ENCODE results near the gene GTF3C1.

GTF3C1 gene

DNA sequence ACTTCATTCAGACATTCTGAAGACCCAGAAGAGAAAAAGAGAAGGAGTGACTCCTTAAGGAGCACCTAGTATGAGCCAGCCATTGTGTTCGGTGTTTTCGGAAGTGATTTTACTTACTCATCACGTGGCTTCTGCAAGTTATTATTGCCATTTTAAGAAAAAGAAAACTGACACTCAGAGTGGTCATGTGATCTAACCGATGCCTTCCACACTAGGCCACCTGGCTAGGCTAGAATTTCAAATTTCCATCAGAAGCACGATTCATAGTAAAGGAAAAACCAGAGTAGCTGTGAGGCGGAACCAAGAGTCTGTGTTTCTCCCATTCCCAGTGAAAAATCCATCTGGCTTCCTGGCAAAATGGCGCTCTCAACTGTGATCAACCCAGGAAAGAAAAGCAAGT is 32.0 kb downstream of the GTF3C1 start:
- DNase-seq = no peak

- no peak for DNase-seq
Measured at GRCh38 chr16:27516365-27516764, 33.3 kb downstream of the GTF3C1 start.

DNA sequence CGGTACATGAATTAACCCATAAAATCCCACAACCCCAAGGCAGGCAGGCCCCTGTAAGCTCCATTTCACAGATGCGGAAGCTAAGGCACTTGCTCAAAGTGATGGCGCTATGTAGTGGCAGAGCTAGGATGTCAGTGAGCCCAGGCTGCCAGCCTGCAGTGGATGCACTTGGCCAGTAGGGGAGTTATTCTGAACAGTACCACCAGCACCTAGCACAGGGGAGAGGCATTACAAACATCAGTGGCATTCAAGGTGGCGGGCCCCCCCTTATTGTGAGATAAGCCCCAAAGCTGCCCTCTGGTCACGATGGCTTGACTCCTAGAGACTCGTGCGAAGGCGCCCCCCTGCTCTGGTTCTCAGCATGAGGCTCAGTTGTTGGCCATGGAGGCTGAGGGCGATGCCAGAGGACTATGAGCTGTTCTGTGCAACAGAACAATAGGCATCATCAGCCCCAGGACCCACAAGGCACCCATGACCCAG is 33.8 kb downstream of the GTF3C1 start:
- DNase-seq = peak; percentile 31

GRCh38 chr16:27514806-27515205 is 34.9 kb downstream of the GTF3C1 start:
- DNase-seq = no peak

- peak; percentile 27 for DNase-seq
Measured at GRCh38 chr16:27511657-27512448, 37.9 kb downstream of the GTF3C1 start.

DNA sequence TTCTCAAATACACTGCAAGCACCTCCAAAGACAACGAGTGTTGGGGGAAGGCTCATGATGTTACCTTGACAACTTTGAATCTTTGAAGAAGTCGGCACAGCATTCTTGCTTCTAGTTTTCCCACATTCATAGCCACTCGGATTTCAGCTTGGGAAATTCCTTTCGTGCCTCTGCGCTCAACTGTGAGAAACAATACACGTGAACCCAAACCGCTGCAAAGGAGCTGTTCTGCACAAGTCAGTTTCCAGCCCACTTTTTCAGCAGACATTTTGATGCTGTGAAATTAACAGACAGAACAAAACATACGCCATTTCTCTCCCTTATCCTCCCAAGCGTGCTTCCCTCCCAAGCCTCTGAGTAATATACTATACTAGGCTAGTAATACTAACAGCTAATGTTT is 41.2 kb downstream of the GTF3C1 start:
- no peak for DNase-seq

DNA sequence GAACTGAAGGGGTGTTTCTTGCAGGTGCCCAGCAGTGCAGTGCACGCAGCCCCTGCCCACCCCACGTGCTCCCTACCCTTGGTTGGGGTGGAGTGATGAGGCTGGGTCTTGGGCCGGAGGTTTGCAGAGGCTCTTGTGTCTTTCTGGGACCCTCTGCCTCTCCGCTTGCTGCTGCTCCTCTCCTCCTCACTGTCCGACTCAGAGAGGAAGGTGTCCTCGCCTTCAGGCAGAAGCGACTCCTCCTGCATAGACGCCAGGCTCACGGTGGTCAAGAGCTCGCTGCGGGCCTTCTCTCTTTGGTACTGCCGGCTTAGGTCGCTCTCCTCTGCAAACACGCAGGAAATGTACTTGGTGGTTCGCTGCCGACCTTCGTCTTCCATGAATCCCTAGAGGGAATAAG is 42.9 kb downstream of the GTF3C1 start:
- DNase-seq = no peak

DNA sequence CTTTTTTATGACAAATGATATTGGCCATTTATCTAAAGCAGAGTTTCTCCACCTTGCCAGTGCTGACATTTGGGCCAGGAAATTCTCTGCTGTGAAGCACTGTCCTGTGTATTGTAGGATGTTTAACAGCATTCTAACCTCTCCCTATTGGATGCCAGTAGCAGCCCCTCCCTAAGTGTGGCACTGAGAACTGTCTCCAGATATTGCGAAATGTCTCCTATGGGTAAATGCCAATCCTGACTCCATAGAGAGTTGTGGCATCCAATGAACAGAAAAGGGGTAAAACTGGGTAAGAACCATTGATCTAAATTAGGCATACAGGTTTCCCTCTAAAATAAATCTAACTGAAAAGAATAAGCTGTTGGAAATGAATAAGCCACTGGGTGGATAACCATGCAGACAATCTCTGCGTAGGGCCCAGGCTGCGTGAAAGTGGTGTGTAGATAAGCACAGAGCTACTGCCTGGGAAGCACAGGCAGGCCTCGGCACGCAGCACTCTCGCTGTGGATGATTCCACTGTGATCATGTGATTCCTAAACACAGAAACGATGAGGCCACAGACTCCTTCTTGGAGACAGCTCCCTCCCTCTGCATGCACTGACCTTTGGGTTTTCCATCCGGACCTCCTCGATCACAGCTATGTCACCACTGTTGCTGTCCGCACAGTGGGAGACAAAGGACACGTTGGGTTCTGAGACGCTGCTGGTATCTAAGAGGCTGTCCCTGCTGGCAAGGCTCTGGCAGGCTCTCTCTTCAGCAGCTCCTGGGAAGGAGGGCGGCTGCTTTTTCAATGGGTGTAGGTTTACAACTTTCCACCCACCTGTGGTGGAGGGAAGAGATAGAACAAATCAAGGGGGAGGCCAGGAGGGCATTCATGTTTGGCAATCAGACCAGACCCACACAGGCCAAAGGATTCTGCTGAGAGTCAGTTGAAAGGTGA is 44.1 kb downstream of the GTF3C1 start:
- DNase-seq = no peak

DNA sequence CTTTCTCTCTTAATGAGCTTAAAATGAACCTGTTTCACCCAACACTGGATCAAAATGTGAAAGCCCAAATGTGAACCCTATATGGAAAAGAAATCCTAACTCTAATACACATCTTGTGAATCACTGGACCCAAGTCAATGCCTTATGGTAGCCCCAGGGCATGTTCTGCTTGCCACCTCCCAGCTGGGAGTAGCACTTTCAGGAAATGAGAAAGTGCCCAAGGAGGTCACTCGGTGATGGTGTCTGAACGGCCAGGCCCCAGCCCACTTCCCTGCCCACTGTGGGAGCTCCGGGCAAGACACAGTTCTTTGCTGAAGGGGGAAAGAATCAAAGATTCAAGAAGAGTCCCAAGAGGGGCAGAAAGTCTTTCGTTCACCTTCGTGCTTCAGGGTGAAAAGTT is 46.1 kb downstream of the GTF3C1 start:
- no peak for DNase-seq

- no peak for DNase-seq
Measured at GRCh38 chr16:27500801-27501200, 48.9 kb downstream of the GTF3C1 start.

DNA sequence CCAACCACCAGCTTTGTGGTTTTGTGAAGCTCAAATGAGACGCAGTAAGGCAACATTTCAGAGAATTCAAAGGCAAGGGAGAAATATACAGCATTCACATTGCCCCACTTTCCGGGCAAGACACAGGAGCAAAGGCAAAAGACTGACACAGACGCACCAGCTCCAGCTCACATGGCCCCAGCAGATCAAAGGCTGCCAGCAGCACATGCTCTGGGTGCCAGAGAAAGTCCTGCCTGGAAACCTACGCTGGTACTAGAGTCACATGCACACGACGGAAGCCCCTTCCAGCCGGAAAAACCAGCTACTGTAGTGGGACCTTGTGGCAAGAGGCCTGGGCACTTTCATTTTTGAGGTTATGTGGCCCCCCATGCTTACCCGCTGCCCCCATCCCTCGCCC is 50.1 kb downstream of the GTF3C1 start:
- no peak for DNase-seq

DNA sequence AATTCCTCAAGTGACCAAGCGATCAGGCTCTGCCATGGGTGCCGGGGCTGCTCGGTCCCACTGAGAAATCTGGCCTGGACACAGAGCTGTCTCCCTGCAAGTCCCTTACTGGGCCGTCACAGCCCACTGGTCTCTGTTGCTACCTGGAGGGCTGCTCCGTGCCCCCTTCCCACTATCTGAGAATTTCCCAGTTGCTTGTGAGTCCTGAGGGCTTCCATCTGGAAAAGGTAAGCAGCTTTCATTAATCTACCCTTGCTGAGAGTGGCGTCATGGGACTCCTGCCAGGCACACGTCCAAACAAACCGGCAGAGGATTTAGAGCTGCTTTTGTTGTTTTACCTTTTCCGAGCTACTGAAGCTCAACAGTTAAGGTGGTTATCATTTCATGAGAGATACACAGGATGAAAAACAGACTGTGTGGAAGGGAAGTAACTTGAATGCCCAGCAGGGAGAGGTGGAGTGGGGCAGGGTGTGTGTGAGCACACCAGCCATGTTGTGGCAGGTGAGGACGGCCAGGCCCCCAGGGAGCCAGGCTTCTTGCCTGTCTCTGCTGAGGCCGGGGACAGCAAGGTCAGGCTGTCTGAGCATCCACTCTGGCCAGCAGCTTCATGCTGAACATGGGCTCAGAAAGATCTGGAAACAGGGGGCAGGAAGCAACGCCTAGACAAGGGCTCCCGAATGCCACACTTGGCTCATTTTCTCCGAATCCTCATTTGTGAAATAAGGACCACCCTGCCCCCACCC is 50.6 kb downstream of the GTF3C1 start:
- DNase-seq = no peak

DNA sequence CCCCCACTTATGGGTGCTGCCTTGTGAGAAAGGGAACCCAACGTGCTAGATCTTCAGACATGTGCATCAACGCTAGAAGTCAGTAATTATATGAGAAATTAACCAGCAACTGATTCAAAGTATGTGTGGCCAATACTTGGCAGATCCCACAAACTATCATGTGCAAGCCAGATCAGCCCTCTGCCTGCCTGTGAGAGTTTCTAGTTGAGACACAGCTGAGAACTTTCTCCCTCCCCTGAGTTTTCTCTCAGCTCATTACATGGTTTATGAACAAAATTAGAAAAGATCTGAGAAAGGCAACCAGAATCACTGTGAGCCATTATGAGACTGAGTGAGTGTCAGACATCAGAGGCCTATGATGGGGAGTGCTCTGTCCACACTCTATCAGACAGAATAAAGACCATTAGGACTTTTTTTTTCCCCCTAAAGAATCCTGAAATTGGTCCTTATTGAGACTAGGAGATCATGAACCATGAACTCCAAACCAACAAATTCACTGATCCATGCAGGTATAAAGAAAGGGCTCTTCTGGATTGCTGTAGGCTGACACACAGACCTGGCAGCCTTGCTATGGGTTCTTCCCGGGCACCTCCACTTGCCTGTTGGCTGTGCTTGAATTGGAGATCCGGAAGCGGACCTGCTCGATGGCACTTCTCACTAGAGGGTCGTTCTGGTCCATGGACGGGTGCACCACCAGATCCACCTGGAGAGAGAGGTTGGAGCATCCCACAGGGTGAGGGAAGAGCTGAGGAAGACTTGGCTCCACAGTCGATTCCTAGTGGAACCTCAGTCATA is 51.5 kb downstream of the GTF3C1 start:
- no peak for DNase-seq

- DNase-seq = no peak
Measured at GRCh38 chr16:27495191-27495590, 54.5 kb downstream of the GTF3C1 start.

- no peak for DNase-seq
Measured at GRCh38 chr16:27492588-27492979, 57.1 kb downstream of the GTF3C1 start.

GRCh38 chr16:27491894-27492587 is 57.7 kb downstream of the GTF3C1 start:
- no peak for DNase-seq

DNA sequence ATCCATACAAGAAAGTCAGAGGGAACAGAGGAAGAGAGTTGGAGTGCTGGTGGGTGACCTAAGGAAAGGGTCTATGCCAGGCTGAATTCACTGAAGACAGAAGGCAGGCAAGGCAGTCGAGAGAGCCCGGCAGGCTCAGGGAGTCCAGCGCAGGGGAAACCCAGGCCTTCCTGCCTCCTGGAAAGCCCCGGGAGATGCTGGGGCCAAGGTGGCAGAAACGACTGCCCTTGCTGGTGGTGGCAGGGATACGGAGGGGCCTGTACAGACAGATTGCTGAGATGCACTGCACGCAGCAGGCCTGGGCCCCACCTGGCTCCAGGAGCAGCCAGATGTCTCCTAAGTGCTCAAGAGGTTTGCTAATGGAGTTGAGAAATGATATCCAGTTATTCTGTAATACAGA is 59.8 kb downstream of the GTF3C1 start:
- DNase-seq = no peak

GRCh38 chr16:27489421-27489820 is 60.3 kb downstream of the GTF3C1 start:
- DNase-seq = no peak

GRCh38 chr16:27486760-27487159 is 63.0 kb downstream of the GTF3C1 start:
- no peak for DNase-seq

- no peak for DNase-seq
Measured at GRCh38 chr16:27486344-27486743, 63.4 kb downstream of the GTF3C1 start.

GRCh38 chr16:27485811-27486210 is 63.9 kb downstream of the GTF3C1 start:
- DNase-seq = no peak

- no peak for DNase-seq
Measured at GRCh38 chr16:27485126-27485525, 64.6 kb downstream of the GTF3C1 start.

Measured in DMS53 (cell line).